ENCODE data around the gene IRF2BP2. TPM values are rescaled to one million over a fixed set of nuclear protein-coding genes. Genes with fewer than 3 reads are reported as not detected.

IRF2BP2 gene
- total RNA-seq, 1 experiment from 2014 or later, result 60.8 TPM

Other genes starting within 250 kb of the IRF2BP2 start
- 41.6 and 48.1 TPM in 2 replicates for gene COA6, start 236.7 kb downstream of the IRF2BP2 start, total RNA-seq (2014; rRNA removed; shearing (Covaris generic))
- gene TARBP1, start 131.0 kb downstream of the IRF2BP2 start, total RNA-seq (2014; rRNA removed; shearing (Covaris generic)), result 18.9 and 21.0 TPM in 2 replicates

Measured in SJSA1 (cell line).